HG03025 (cell line): ENCODE measurements around the gene MGLL.

ENCODE experiments used
- ATAC-seq: cut with Tn5 transposase; IDR thresholded peaks from one replicate; pipeline ENCODE4 v1.9.1; 2021; ENCODE audit warnings: mild to moderate bottlenecking, moderate library complexity; ENCODE audit not compliant: unreplicated experiment, low FRiP score

The MGLL gene

DNA sequence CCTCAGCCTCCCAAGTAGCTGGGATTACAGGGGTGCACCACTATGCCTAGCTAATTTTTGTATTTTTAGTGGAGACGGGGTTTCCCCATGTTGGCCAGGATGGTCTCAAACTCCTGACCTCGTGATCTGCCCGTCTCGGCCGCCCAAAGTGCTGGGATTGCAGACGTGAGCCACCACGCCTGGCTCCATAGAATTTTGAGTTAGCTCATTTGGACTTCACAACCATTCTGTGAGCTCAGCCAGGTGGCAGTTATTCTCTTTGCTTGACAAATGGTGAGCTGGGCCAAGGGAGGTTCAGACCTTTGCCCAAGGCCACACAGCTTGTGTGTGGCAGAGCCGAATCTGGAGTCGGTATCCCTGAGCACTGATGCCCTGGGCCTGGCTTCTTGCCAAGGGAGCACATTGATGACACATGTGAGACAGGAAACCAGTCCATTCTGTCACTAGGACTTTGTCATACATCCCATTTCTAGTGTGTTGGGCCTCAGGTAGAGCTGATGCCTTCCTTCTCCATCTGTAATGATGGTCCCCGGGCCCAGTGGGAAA lies 175.7 kb downstream of the MGLL start:
- no peak for ATAC-seq

DNA sequence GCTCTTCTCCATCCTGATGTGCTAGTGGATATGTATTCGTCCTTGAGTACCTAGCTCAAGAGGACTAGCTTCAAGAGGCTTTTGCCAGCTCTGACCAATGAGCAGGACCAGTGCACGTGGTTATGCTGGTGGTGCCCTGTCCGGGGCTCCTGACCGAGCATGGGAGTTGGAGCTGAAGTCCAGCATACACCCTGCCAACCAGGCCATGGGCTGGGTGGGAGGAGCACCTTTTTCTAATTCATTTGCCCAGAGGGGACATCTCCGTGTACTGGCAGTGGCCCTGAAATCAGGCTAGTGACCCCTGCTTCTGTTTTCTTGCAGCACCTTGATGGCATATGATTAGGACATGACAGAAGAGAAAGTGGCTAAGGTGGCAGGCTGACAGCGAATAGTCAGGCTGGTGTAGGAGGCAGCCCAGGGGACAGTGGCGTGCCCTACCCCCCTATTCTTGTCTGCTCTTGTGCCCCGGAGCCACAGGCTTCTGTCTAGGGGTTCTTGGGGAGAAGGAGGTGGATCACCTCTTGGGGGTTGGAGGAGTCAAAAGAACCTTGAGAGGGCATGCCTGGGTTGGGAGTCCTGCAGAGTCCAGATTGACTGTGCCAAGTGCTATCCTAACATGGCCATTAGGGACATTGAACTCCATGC lies 176.8 kb downstream of the MGLL start:
- ATAC-seq = no peak

DNA sequence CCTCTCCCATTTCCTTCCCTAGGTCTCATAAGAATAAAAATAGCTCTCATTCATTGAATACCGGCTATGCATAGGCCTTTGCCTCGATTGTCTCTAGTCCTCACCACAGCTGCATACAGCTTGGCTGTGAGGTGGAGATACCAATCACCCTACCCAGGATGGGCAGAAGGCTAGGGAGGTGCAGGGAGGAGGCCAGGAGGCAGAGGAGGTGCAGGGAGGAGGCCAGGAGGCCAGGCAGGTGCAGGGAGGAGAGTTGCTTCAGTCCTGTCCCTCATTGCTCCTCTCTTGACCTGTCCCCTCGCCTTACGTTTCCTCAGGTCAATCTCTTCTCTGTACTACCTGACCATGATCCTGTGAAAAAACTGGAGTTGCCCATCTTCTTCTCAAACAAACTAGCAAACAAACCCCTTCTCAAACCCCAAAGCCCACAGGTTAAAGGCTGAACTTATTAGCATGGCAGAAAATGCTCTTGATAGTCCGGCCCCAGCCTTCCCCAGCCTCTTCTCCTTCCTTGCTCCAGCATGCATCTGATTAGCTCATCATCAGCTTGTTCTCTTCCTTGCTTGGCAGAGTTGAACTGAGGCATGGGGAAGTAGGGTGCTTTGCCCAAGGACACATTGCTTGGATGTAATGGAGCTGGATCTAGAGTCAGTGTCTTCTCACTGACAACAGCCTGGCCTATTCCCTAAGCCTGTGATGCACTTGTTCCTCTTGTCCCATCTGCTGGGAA lies 177.5 kb downstream of the MGLL start:
- no peak for ATAC-seq

DNA sequence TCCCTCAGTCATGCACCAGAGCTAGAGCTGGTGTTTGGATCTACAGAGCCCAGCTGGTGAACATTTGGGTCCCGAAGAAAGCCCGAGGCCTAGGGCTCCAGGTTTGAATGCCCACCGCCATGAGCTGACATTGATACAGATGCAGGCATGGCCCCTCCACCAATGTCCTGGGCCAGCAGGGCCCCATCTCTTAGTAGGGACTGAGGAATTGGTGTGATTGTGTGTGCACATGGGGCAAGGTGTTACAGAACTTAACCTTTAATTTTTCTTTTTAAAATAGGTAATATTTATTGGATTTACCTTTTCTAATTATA lies 182.3 kb downstream of the MGLL start:
- no peak for ATAC-seq

DNA sequence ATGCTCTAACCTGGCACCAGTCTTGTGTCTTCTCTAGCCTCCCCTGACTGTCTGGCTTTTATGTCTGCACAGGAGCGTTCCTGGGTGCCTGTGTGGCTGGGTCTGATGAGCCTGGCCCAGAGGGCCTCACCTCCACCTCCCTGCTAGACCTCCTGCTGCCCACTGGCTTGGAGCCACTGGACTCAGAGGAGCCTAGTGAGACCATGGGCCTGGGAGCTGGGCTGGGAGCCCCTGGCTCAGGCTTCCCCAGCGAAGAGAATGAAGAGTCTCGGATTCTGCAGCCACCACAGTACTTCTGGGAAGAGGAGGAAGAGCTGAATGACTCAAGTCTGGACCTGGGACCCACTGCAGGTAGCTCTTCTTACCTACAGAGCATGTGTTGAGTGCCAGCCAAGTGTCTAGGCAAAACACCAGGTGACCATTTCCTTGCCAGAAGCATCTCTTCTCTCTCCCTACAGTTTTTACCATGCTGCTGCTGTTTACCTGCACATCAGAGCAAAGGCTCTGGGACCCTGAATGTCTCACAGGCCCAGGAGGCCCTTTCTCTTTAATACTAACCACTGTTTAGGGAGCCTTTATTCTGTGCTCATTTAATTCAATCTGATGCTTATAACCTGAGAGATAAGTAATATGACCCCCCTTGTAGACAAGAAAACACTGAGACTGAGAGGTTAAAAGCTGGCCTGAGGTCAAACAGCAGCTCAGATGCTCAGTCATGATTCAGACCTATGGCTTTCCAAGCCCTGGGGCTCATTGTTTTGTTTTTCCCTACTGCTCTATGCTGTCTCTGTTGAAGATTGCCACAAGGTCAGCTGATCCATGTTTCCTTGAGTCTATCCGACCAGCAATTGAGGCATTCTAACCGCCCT lies 182.9 kb downstream of the MGLL start:
- ATAC-seq = no peak
